Fibroblast of lung (primary cell): Measurements from ENCODE around the gene C2orf78. TPM values are rescaled to one million over a fixed set of nuclear protein-coding genes. Genes with fewer than 3 reads are reported as not detected.
"Not testable (repeated sequence)": the region's sequence is repeated elsewhere in the genome, so short reads cannot be mapped to it uniquely, and the experiment has no call there.

Experiments
- DNase-seq, 2 donors: peaks; one replicate each; pipeline versions ENCODE4 v3.0.0 to v3.0.0-alpha.2; 2010; ENCODE audit warnings: low read depth in 2 of 2
- H2AFZ ChIP-seq: 2 replicates; pipeline ENCODE4 v1.5.1; 2012; ENCODE audit warnings: low read length, control low read depth, inconsistent platforms
- H3K27ac ChIP-seq: 2 replicates; pipeline ENCODE4 v1.5.1; 2011; ENCODE audit warnings: low read length, control low read depth; ENCODE audit not compliant: insufficient read depth
- H3K27me3 ChIP-seq: 2 replicates; pipeline ENCODE4 v1.5.1; 2011; ENCODE audit warnings: mild to moderate bottlenecking, low read length; ENCODE audit not compliant: control insufficient read depth, insufficient read depth
- H3K36me3 ChIP-seq: 2 replicates; pipeline ENCODE4 v1.5.1; 2011; ENCODE audit warnings: low read length; ENCODE audit not compliant: control insufficient read depth, insufficient read depth
- H3K4me1 ChIP-seq: 2 replicates; pipeline ENCODE4 v1.5.1; 2011; ENCODE audit warnings: low read length; ENCODE audit not compliant: control insufficient read depth, insufficient read depth; ENCODE audit errors: extremely low read depth
- H3K4me2 ChIP-seq: 2 replicates; pipeline ENCODE4 v1.5.1; 2011; ENCODE audit warnings: low read length, control low read depth; ENCODE audit not compliant: insufficient read depth; ENCODE audit errors: extremely low read depth
- H3K4me3 ChIP-seq, 4 experiments: fragments of 200-600 bp in 1 of 4; sonication (generic) in 1 of 4; replicated peaks in 1 of 4; 2 replicates each; pipeline ENCODE4 v1.5.1; 2011 to 2016; ENCODE audit warnings: low read length in 4 of 4, low read depth in 3 of 4, mild to moderate bottlenecking in 3 of 4, control low read depth in 2 of 4, inconsistent platforms in 1 of 4, mixed read lengths in 1 of 4; ENCODE audit not compliant: insufficient read depth in 1 of 4; ENCODE audit errors: control extremely low read depth in 1 of 4
- H3K79me2 ChIP-seq: 2 replicates; pipeline ENCODE4 v1.5.1; 2012; ENCODE audit warnings: mild to moderate bottlenecking, low read length, inconsistent platforms; ENCODE audit not compliant: control insufficient read depth, insufficient read depth
- H3K9ac ChIP-seq: 2 replicates; pipeline ENCODE4 v1.5.1; 2011; ENCODE audit warnings: mild to moderate bottlenecking, low read length, control low read depth; ENCODE audit not compliant: insufficient read depth
- H3K9me3 ChIP-seq: 2 replicates; pipeline ENCODE4 v1.5.1; 2012; ENCODE audit warnings: low read depth, low read length; ENCODE audit not compliant: control insufficient read depth, insufficient read depth
- H4K20me1 ChIP-seq: 2 replicates; pipeline ENCODE4 v1.5.1; 2011; ENCODE audit warnings: low read length; ENCODE audit not compliant: control insufficient read depth, insufficient read depth; ENCODE audit errors: extremely low read depth
- CTCF ChIP-seq, 2 donors: IDR thresholded peaks in 1 of 2; conservative IDR thresholded peaks in 1 of 2; 1 replicate in 1 of 2; 2 replicates in 1 of 2; pipeline ENCODE4 v1.5.1; 2011 to 2012; ENCODE audit warnings: low read length in 2 of 2, control low read depth in 1 of 2, inconsistent platforms in 1 of 2, low read depth in 1 of 2, mild to moderate bottlenecking in 1 of 2
- EZH2 ChIP-seq: IDR thresholded peaks from 2 replicates; pipeline ENCODE4 v1.5.1; 2012; ENCODE audit warnings: low read length, control low read depth, mild to moderate bottlenecking; ENCODE audit errors: missing control alignments
- polyA minus RNA-seq: library from RNA; depleted of rRNA, polyadenylated mRNA; stranded (reverse); fragments of >200 nt; gene quantifications from 2 replicates; pipeline ENCODE4 v1.2.3, GENCODE V29; 2011; ENCODE audit warnings: low replicate concordance
- polyA plus RNA-seq, 2 donors: library from polyadenylated mRNA; depleted of rRNA in 1 of 2; stranded (reverse) in 1 of 2; unstranded in 1 of 2; fragments of >200 nt; gene quantifications; 2 replicates each; pipeline ENCODE4 v1.2.1, GENCODE V29; 2011 to 2012; ENCODE audit warnings: missing spikeins in 1 of 2
- total RNA-seq: library from RNA; depleted of rRNA; stranded (reverse); fragments of >200 nt; gene quantifications from 2 replicates; pipeline ENCODE4 v1.2.1, GENCODE V29; 2014

The C2orf78 gene
- not detected in 2 replicates for total RNA-seq
- polyA plus RNA-seq, result not detected in 2 replicates
- not detected in 2 replicates for polyA plus RNA-seq (2012)
- not detected in 2 replicates for polyA minus RNA-seq

GRCh38 chr2:73783883-73784282 is at the start of gene C2orf78:
C2orf78 (plus strand) TSS chr2:73784183; CDS start chr2:73784310, 127 bp downstream.
- not testable (repeated sequence) for H3K4me1 ChIP-seq, H3K27me3 ChIP-seq, H3K4me3 ChIP-seq, H3K79me2 ChIP-seq, H3K4me2 ChIP-seq, H2AFZ ChIP-seq, H3K9me3 ChIP-seq, H3K9ac ChIP-seq, H3K36me3 ChIP-seq, H3K27ac ChIP-seq, DNase-seq, H4K20me1 ChIP-seq

GRCh38 chr2:73736378-73736777 is 47.6 kb upstream of the C2orf78 start:
- Histone ChIP-seq H3K4me2 (peak overlapping the region; percentile 79), H2AFZ (peak overlapping the region; percentile 70), H3K27me3 (no peaks in the 10 kb centered on the region), H3K4me3 (peak overlapping the region; percentile 53 to 96 (median 86)), H3K9ac (peak overlapping the region; percentile 61), H3K27ac (peak overlapping the region; percentile 39), H3K36me3 (peaks cover 3% of the 10 kb centered on the region), H3K9me3 (no peaks in the 10 kb centered on the region), H3K4me1 (no peaks in the 10 kb centered on the region), H3K79me2 (peaks cover 11% of the 10 kb centered on the region), H4K20me1 (no peaks in the 10 kb centered on the region)
- DNase-seq, result no peak
- TF ChIP-seq CTCF (conservative IDR thresholded peaks at IDR 0.05 in 1 of 2, IDR thresholded peaks at IDR 0.05 in 1 of 2; ENCODE audit: low read depth in 1 of 2, low read length in 2 of 2) (no peak), EZH2 (no peak)

- no peaks in the 10 kb centered on the region for H3K4me1 ChIP-seq
- H3K27me3 ChIP-seq, result no peaks in the 10 kb centered on the region
- H3K4me3 ChIP-seq, result peak within 1 kb of the TSS; percentile 53 to 96 (median 86)
- H3K79me2 ChIP-seq, result peaks cover 11% of the 10 kb centered on the region
- H2AFZ ChIP-seq, result peak within 1 kb of the TSS; percentile 87
- peak within 1 kb of the TSS; percentile 79 for H3K4me2 ChIP-seq
- H3K27ac ChIP-seq, result peak within 1 kb of the TSS; percentile 61
- TF ChIP-seq EZH2 (no peak), CTCF (conservative IDR thresholded peaks at IDR 0.05 in 1 of 2, IDR thresholded peaks at IDR 0.05 in 1 of 2; ENCODE audit: low read depth in 1 of 2, low read length in 2 of 2) (no peak)
- H3K36me3 ChIP-seq, result peaks cover under 1% of the 10 kb centered on the region
- H4K20me1 ChIP-seq, result no peaks in the 10 kb centered on the region
- peak; percentile 98 to 99 for DNase-seq
- H3K9ac ChIP-seq, result peak within 1 kb of the TSS; percentile 61
- H3K9me3 ChIP-seq, result no peaks in the 10 kb centered on the region
Observed at GRCh38 chr2:73736855-73737779, 46.9 kb upstream of the C2orf78 start, which contains the start of gene TPRKB. TPRKB (minus strand) TSS chr2:73737345; CDS start chr2:73734569, 2,776 bp downstream.
